ENCODE measurements around the gene SMPD1.
A peak's percentile ranks its signal among the peaks of the same experiment; 100 is the strongest.
"Not testable (repeated sequence)": the region's sequence is repeated elsewhere in the genome, so short reads cannot be mapped to it uniquely, and the experiment has no call there.

SMPD1 gene

DNA sequence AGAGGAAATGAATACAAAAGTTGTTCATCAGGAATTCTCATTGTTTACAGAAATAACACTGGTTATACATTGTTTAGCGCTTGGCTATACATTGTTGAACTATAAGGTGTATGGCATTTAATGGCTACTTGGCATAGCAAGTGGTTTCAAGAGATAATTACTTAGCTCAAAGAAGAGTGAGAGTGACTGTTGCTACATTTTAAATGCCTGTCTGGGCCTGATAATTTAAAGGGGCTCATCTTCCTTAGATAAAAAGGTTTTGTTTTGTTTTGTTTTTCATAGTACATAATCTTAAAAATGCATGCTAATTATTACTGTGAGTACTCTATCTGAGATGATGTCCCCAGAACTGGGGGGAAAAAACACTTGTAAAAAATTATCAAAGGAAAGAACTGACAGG lies 1.5 kb upstream of the SMPD1 start:
- DNase-seq (ENCODE audit: low spot score) = no peak

DNA sequence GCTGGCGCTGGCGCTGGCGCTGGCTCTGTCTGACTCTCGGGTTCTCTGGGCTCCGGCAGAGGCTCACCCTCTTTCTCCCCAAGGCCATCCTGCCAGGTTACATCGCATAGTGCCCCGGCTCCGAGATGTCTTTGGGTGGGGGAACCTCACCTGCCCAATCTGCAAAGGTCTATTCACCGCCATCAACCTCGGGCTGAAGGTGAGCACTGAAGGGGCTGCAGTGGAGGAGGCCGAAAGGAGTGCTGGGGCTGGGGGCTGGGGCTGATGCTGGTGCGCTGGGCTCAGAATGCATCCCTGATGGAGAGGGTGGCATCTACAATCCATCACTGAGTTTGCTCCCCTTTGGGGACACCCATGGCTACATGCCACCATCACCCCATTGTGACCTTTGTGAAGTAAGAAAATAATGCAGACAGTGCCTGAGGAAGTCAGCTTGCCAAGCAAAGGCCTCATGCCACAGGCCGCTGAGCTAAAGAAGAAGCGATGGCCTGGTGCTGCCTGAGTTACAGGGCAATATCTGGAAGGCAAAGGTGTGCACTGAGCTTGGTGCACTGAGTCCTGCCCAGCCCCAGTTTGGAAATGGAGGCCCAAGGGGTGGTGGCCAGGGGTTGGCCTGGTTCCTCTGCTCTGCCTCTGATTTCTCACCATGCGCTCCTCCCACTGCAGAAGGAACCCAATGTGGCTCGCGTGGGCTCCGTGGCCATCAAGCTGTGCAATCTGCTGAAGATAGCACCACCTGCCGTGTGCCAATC lies 620 bp downstream of the SMPD1 start:
- no peak for DNase-seq (ENCODE audit: low spot score)

GRCh38 chr11:6391537-6392134 lies 1.4 kb downstream of the SMPD1 start:
- no peak for DNase-seq (ENCODE audit: low spot score)

DNA sequence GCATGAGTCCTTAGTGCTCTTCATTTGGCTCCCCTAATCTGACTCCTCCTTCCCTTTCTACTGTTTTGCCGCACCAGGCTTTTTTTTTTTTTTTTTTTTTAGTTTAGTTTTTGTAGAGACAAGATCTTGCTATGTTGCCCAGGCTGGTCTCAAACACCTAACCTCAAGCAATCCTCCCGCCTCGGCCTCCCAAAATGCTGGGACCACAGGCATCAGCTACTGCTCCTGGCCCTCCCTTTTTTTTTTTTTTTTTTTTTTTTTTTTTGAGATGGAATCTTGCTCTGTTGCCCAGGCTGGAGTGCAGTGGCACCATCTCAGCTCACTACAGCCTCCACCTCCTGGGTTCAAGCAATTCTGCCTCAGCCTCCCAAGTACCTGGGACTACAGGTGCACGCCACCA lies 2.0 kb downstream of the SMPD1 start:
- DNase-seq (ENCODE audit: low spot score) = not testable (repeated sequence)

GRCh38 chr11:6393989-6394670 lies 3.9 kb downstream of the SMPD1 start:
- DNase-seq (ENCODE audit: low spot score) = no peak

- DNase-seq (ENCODE audit: low spot score) = no peak
Measured at GRCh38 chr11:6395470-6396060, 5.3 kb downstream of the SMPD1 start.

- no peak for DNase-seq (ENCODE audit: low spot score)
Measured at GRCh38 chr11:6397156-6397555, 6.9 kb downstream of the SMPD1 start.

DNA sequence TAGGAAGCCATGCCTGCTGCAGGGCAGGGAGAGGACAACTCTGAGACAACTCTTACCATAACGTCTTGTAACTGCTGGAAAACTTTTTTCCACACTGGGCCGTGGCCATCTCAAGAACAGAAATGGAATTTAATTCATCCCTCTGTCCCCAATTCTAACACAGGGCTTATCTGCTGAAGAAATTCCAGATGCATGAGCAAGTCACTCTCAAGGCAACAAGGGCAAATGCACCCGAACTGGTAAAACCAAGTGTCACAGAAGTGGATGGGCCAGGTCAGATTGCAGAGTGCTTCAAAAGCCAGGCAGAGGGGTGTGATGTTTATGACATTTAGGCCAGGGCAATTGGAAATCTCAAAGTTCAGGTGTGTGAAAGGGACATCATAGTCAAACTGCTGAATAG lies 7.4 kb downstream of the SMPD1 start:
- DNase-seq (ENCODE audit: low spot score) = no peak

GRCh38 chr11:6400431-6401345 lies 10.4 kb downstream of the SMPD1 start:
- DNase-seq (ENCODE audit: low spot score) = peak; percentile 71

- DNase-seq (ENCODE audit: low spot score) = no peak
Measured at GRCh38 chr11:6401464-6401863, 11.2 kb downstream of the SMPD1 start.

- no peak for DNase-seq (ENCODE audit: low spot score)
Measured at GRCh38 chr11:6402061-6402470, 11.8 kb downstream of the SMPD1 start.

DNA sequence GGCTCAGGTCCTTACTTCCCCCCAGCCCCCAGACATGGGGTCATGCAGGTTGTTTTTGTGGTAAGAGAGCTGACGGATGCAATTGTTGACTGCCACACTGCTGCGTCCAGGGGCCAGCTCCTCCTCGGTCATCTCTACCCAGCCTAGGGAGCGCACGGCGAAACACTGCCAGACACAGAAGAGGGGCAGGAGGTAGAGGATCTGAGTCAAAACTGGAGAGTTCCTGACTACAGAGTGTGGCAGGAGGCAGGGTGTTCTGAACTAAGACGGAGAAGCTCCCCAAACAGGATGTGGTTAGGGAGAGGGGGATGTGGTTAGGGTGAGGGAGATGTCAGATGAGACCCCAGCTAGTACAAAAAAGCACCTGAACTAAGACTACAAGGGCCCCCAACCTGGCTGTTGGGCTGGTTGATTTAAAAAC lies 12.3 kb downstream of the SMPD1 start:
- DNase-seq (ENCODE audit: low spot score) = no peak

GRCh38 chr11:6403539-6403938 lies 13.3 kb downstream of the SMPD1 start:
- no peak for DNase-seq (ENCODE audit: low spot score)

DNA sequence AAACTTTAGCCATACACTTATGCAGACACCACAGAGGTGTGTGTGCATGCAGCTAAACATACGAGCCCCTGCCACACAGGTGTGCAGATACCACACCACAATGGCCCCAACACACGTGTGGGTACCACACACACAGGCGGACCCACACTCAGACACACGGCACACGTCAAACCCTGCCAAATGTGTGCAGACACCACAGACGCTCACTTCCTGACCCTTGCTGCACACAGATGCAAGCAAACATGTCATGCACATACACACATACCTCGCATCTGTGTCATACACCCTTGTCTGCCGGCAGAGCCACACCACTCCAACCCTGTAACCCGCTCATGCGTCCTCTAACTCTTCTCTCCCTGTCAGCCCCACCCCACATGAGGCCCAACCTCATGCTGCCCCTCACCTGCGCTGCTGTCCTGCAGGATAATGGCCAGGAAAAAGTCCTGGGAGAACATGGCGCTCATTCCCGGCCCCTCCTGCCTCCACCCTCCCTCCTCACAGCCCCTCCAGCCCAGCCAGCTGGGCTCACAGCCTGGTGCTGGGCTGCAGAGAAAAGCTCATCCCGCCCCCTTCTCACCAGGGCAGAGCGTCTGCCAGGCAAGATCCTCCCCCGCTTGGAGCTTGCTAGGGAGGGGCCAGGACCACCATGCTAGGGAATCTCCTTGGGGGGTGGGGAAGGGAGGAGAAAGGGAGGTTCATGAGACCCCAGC lies 14.2 kb downstream of the SMPD1 start:
- peak; percentile 77 for DNase-seq (ENCODE audit: low spot score)

DNA sequence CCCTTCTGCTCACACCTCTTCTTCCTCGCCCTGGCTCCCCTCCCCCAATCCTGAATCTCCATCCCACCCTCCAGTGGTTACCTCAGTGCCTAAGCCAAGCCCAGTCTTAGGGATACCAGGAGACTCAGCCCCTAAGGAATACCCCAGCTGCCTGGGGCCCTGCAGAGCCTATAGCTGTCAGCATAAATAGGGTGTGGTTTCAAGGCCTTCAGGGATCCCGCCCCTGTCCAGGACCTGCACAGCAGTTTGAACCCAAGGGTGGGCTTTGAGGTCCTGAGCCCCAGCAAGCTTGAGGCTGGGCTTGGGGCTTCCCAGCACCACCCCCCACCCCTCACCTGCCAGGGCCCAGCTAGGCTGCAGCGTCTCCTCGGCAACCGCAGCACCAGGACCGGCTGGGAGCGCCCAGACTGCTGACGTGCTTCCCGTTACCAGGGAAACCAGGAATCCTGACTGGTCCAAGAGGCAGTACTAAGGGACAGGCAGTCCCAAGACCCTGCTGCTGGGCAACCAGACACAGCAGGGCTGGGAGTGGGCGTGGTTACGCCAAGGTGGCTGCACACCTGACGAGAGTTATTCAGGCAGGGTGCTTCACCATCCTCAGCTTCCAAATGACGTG lies 14.9 kb downstream of the SMPD1 start:
- peak; percentile 70 for DNase-seq (ENCODE audit: low spot score)

- no peak for DNase-seq (ENCODE audit: low spot score)
Measured at GRCh38 chr11:6405846-6406245, 15.6 kb downstream of the SMPD1 start.

DNA sequence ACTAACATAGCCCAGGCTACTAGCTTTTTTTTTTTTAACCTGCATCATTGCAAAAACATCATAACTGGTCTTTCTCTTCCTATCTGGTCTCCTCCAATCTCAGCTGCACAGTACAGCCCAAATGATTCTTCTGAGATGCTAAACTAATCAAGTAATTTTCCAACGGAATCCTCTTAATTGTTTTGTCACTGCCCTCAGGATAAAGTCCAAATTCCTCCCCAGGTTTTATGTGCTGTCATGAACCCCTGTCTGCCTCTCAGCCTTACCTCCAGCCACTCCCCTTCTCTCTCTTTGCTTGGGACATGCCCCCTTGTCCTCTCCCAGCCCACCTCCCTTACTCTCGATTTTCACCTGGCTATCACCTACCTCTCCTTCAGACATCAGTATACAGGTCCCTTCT lies 16.1 kb downstream of the SMPD1 start:
- DNase-seq (ENCODE audit: low spot score) = no peak

- peak; percentile 83 for DNase-seq (ENCODE audit: low spot score)
Measured at GRCh38 chr11:6410695-6411430, 20.6 kb downstream of the SMPD1 start.

GRCh38 chr11:6411594-6412031 lies 21.3 kb downstream of the SMPD1 start:
- peak; percentile 94 for DNase-seq (ENCODE audit: low spot score)

- no peak for DNase-seq (ENCODE audit: low spot score)
Measured at GRCh38 chr11:6413791-6414201, 23.5 kb downstream of the SMPD1 start.
